HG03575 (cell line): Measurements from ENCODE around the gene PRM3.

Experiments used
- ATAC-seq: cut with Tn5 transposase; IDR thresholded peaks from one replicate; pipeline ENCODE4 v1.9.1; 2021; ENCODE audit not compliant: unreplicated experiment, insufficient number of reproducible peaks, low FRiP score; ENCODE audit errors: extremely low read depth

PRM3 gene

DNA sequence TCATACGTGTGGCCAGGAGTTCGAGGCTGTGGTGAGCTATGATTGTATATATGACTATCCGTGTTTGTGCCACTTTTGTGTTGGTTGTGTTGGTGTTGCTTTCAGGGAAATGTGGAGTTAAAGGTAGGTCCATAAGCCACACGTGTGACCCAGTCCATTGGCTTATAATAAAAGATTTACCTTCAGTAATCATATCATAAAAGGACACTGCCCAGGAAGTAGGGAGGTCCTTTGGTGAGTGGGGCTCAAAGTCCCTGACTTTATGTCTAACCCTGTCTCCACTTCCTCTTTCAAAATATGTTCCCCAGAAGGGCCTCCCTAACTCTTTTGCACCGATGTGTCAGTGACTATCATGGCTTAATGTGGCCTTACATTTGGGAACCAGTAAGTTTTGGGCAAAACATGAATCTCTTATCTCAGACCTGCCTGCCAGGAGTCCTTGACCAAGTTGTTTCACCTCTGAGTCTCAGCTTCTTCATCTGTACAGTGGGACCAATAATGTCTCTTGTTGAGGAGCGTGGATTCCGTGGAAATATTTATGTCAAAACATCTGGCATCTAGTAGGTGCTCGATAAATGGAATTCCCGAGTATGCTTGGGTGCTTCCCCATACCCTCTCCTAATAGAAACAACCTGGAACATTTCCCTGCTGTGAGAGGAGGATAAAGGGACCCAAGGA, 9.1 kb downstream of the PRM3 start:
- ATAC-seq = no peak

GRCh38 chr16:11263737-11264136, 9.7 kb downstream of the PRM3 start:
- no peak for ATAC-seq

GRCh38 chr16:11262915-11263314, 10.5 kb downstream of the PRM3 start:
- no peak for ATAC-seq

GRCh38 chr16:11260596-11260966, 12.8 kb downstream of the PRM3 start:
- no peak for ATAC-seq

GRCh38 chr16:11259655-11260595, 13.5 kb downstream of the PRM3 start:
- no peak for ATAC-seq

DNA sequence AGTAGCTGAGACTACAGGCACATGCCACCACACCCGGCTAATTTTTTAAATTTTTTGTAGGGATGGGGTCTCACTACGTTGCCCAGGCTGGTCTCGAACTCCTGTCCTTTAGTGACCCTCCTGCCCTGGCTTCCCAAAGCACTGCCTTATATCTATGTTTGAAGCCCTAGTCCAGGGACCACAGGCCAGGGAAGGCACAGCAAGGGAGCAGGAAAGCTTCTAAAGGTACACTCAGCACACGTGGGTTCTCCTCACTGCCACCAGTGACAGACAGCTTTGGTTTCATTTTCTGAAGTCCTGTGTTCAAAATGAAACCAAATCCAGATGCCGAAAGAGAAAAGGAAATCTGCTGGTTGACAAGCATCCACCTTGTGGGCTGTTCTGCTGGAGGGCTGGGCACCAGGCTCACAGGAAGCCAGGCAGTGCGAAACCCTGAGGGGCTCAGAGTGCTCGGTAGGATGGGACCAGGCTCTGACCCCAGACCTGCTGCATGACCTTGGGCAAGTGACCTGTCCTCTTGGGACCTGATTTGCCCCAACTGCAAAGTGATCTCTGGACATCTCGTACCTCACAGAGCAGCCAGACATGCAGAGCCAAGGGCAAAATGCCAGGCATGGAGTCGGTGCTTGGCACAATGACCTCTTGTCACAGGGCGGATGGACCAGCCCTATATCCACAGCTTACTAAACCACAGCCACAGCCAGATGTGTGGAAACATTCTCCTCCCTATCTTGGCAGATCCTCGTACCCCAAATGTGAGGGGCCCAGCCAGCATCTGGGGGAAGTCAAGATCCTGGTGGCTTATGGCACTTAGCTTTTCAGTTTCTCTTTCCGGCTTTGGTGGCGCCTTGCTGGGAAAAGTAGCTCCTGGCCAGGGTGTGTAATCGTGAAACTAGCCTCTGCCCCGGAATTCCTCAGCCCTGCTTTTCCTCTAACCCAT, 14.6 kb downstream of the PRM3 start:
- ATAC-seq = no peak

- ATAC-seq = no peak
These were observed 16.1 kb downstream of the PRM3 start for GRCh38 chr16:11257131-11257938.

DNA sequence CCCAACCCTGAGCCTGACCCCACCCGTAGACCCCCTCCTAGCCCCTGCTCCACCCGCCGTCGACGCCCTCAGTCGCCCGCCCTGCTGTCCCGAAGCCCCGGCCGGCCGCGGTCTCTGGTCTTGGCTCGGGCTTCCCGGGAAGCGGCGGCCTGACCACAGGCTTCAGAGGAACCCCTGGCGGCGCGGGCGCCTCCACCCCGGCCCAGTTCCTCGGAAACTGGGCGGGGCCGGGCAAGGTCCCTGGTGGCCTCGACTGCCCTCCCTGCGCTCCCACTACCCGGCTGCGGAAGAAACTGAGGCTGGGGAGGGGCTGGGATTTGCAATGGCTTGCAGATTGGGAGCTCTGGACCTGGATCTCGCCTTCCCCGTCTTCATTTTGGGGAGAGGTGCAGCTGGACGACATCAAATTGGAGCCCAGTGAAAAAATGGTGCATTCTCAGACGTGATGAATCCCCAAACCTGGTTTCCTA, 16.7 kb downstream of the PRM3 start:
- ATAC-seq = no peak

DNA sequence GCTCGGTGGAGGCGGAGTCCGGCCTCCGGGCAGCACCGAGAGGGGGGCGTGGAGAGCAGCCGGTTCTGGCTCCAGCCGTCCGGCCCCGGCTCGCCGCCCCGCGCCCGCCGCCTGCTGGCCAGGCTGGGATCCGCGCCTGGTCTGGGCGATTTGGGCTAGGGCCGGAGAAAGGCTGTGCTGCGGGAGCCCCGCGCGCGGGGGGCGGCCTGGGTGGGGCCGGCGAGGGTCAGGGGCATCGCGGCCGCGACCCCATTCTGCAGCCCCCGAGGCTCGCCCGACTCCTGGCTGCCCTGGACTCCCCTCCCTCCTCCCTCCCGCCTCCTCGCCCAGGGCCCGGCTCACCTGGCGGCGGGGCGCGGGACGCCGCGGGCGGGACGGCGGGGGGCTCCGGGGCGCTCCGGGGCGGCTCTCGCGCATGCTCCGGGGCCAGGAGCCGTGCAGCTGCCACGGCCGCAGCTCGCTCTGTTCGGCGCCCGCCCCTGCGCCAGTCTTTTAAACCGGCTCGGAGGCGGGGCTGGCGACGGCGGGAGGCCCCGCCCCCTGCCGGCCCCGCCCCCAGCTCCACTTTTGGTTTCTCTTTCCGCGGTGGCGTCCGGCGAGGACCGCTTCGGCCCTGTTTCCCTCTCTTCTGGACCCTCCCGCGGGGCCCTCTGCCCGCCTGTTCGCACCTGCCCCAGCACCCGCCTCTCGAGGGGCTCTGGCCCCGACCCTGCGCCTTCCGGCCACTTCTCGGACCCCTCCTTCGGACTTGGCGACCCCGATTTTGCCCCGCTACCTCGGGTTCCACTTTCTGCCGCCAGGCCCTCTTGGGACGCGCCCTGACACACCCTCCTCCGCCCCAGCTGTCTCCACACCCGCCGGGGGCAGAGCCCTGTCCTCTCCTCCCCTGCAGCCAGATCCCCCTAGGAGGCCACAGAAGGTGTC, 17.4 kb downstream of the PRM3 start, which contains the start of gene SOCS1:
Gene SOCS1, minus strand, starts transcription at position 468 of the 924 bp plus-strand sequence. CDS start 726 bp downstream, outside the sequence.
- ATAC-seq = no peak

DNA sequence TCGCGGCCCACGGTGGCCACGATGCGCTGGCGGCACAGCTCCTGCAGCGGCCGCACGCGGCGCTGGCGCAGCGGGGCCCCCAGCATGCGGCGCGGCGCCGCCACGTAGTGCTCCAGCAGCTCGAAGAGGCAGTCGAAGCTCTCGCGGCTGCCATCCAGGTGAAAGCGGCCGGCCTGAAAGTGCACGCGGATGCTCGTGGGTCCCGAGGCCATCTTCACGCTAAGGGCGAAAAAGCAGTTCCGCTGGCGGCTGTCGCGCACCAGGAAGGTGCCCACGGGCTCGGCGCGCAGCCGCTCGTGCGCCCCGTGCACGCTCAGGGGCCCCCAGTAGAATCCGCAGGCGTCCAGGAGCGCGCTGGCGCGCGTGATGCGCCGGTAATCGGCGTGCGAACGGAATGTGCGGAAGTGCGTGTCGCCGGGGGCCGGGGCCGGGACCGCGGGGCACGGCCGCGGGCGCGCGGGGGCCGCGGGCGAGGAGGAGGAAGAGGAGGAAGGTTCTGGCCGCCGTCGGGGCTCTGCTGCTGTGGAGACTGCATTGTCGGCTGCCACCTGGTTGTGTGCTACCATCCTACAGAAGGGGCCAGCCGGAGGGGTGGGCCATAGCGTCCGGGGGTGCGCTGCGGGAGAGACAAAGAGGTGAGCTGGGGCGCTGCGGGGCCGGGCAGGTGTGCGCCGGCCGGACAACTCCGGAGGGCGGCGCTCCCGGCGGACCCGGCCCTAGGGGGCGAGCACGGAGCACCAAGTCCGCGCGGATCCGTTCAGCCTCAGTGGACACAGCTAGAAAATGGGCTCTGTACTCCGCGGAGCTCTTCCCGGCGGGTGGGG, 18.3 kb downstream of the PRM3 start:
- ATAC-seq = no peak

DNA sequence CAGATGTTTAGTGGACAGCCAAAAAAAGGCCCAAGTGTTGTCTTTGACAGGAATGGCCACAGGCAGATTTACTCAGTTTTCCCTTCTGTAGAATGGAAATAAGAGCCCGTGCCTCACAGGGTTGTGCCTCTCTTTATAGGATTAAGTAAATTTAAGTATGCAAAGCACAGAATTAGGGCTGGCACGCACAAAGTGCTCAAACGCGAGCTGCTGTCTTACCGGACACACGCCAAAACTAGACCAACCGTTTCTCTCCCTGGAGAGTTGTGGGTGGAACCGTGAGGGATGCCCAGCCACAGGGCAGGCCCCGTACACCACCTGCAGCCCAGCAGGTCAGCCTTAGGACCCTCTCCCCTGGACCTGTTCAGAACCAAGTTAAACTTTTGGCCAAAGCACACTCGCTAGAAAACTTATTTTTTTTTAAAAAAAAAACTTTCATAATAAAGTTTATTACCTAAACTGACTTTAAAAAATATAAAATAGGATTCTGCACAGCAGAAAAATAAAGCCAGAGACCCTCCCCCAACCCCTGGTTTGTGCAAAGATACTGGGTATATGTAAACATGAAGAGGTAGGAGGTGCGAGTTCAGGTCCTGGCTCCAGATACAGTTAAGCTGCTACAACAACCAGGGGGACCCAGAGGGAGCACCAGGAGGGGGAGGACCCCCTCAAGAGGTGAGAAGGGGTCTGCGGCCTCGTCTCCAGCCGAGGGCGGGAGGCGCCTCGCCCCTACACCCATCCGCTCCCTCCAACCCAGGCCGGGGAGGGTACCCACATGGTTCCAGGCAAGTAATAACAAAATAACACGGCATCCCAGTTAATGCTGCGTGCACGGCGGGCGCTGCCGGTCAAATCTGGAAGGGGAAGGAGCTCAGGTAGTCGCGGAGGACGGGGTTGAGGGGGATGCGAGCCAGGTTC, 19.2 kb downstream of the PRM3 start:
- ATAC-seq = no peak

DNA sequence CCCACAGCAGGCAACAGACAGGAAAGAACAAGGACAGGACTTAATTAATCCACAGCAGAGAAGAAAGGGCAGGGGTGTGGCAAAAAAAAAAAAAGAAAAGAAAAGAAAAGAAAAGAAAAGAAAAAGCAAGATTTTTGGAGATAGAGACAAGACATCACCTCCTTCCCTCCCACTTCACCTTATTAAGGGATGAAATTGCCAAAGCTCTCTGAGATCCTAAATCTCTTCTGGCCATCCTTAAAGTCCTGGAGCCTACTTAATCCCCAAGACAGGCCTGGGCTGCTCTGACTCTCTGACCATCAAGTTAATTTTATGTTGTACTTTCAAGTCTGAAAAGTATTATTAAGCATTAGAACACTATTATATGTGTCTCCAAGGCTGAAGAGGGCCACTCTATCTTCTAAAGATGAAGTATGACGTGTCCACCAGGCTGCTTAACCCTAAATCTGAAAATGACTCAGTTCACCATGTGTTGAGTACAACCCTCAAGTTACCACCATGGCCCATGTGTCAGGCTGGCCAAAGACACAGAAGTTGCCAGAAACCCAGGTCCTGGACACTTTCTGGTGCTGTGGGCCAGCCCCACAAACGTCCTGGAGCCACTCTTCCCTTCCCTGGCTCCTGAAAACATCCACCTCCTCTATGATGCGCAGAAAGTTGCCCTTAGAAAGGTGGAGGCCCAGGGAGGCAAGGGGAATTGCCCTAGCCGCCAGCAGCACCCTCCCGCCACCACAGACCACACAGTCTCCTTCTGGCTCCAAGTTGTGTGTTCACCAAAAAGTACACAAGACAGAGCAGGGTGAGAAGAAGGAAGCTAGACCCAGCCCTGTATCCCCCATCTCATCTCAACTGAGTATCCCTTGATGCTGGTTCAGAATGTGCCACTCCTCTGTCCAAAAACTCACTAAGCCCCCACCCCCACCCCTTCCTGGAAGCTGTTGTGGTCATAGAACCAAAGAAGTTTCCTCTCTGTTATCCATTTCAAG, 20.1 kb downstream of the PRM3 start:
- no peak for ATAC-seq

DNA sequence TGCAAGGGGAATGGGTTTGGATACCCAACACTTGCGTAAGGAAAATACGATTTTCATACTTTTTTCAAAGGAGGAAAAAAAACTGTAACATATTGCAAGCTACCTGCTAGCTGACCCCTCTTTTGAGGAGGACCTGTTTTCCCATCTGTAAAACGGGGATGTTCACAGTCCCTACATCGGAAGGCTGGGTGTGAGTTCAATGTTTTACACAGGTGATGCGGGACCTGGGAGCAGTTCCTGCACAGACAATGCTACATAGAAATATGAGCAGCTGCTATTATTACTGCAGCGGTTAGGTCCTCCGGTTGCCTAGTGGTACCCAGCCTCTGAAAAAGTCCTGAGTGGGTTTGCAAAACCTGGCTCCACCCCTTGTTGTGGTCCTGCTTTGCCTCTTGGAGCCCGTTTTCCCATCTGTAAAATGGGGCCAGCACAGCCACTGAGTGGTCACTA, 20.9 kb downstream of the PRM3 start:
- no peak for ATAC-seq
